NCI-H1092 (cell line): ENCODE measurements around the gene PNRC1.
"Not testable (repeated sequence)": the region's sequence is repeated elsewhere in the genome, so short reads cannot be mapped to it uniquely, and the experiment has no call there.

Experiments used
- DNase-seq: peaks from one replicate; lab custom pipeline; 2025; lab: John Stamatoyannopoulos, UW

The PNRC1 gene

DNA sequence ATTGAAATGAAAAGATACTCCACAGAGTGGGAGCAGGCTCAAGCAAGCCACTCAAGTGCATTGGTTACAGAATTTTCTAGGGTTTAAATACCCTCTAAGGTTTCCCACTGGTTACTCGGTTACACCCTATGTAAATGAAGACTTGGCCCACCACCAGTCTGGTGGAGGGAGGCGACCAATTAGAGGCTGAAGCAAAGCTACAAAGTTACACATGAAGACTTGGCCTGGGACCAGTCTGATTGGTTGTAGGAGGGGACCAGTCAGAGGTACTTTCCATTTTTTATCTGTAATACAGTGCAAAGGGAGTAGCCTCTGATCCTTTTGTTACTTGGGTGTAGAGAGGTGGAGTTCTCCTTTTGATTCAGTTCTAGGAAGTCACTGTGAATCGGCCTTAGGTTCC lies 29.7 kb downstream of the PNRC1 start:
- no peak for DNase-seq

DNA sequence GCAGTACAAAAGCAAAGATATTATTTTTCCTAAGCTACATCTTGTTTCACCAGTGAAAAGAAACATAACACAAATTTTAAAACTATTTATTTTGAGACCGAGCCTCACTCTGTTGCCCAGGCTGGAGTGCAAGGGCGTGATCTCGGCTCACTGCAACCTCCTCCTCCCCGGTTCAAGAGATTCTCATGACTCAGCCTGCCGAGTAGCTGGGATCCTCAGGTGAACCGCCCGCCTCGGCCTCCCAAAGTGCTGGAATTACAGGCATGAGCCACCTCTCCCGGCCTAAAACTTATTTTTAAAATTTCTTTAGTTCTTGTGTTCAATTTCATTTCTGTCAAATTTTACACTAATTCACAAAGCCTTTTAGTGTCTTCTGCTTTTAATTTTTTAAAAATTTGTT lies 31.4 kb downstream of the PNRC1 start:
- DNase-seq = no peak

DNA sequence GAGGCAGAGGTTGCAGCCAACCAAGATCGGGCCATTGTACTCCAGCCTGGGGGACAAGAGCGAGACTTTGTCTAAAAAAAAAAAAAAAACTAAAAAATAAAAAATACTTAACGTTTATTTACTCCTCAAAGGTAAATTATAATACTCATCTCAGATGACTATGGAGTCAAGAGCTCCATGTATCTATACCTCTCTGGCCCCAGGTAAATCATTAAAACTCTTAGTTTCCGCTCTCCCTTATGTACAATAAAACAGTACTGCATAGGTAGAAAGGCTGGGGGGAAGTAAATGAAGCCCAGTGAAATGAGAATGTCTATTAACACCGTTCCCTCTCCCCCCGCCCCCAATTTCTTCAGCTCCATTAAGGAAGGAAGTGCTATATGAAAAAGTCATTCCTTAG lies 36.2 kb downstream of the PNRC1 start:
- no peak for DNase-seq

DNA sequence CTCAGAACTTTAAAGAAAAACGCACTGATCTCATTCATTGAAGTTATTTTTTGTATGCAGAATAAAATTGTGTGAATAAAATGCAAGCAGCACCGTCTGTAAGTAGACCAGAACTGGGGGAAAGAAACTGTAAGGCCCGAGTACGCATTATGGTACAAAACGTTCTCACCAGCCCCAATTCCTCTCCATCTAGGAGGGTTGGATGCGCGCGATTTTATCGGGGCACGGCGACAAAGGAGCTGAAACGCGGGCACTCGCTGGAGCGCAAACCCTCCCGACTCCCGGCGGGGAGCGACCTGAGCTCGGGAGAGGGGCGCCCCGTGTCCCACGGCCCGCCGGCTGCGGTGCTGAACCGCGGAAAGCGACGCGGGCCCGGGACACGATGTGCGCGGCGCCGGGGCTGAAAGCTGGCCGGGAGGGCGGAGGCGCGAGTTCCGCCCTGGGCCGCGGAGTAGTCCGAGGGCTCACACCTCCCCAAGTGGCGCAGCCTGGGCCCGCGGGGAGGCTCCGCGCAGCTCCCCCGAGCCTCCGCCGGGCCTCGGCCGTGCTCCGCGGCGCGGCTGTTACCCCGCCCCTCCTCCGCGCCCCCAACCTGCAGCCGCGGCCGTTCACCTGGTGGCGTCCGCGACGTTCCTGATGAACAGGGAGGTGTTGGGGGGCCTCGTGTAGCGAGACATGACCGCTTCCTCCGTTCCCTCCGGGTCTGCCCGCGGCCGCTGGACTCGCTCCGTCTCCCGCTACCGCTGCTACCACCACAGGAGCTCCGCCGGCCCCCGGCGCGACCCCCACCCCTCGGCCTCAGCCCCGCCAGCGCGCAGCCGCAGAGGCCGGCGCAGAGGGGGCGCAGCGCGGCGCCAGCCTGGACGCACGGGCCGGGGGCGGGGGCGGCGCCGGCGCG lies 36.9 kb downstream of the PNRC1 start, which contains the start of gene SRSF12:
Gene SRSF12, minus strand, starts transcription at position 861 of the 898 bp plus-strand sequence. Its CDS starts 184 bp downstream, at position 677.
- DNase-seq = peak; percentile 37

DNA sequence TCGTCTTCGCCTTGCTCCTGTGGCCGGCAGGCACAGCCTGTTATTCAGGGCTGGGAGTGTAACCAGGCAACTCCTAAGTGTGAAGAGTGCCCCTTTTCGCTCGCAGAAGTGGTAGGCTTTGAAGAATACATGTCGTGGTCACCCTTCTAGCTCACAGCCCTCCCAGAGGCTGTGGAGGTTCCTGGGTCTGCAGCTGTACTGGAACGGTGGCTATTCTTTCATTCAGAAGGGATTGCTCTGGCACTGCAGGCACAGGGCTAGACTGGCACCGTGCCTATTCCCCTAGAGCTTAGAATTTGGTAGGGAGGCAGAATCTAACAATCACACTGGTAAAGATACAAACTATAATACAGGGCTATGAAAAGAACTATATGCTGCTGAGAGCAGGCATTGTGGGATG lies 38.4 kb downstream of the PNRC1 start:
- DNase-seq = no peak

DNA sequence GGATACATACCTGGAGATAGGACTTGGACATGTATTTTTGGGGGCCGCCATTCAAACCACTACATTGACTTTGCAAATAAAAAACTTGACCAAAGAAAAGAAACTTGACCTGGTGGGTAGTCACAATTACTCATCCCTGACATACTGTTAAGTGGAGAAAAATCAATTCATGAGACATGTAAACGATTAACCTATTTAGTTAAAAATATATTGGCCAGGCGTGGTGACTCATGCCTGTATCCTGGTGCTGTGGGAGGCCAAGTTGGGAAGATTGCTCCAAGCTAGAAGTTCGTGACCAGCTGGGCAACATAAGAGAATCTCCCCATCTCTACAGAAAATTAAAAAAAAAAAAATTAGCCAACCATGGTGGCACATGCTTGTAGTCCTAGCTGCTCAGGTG lies 39.8 kb downstream of the PNRC1 start:
- no peak for DNase-seq

DNA sequence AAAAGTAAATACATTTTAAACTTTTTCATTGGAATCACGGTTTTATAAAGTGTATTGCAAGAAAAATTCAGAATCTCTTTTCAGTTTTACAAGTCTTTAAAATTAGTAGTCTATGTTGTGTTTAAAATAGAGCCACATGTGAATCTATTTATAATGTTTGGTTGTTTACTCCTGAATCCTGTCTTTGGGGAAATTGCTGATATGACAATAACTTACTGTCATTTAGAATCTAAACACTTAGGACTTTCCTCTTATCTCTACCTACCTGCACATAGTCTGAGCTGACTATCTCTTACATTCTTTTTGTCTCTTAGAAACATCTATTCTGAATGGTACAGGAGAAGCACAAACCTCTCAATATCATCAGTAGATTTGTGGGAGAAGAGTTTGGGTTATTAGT lies 41.4 kb downstream of the PNRC1 start:
- no peak for DNase-seq

DNA sequence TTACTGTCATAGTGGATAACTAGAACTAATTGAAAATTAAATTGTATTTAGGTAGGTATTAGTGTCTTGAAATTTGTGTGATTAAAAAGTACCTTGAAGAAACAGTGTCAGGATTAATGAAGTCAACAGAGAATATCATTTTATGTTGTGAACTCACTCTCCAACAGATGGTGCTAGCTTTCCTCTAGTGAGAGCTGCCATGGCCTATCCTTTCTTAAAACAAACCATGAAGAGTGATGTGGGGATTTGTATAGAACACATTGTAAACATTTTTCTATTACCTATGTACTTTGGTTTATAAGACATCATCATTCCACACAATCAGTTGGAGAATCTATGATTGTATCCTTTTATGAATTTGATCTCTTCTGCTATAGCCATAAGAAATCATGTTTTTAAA lies 42.1 kb downstream of the PNRC1 start:
- no peak for DNase-seq

DNA sequence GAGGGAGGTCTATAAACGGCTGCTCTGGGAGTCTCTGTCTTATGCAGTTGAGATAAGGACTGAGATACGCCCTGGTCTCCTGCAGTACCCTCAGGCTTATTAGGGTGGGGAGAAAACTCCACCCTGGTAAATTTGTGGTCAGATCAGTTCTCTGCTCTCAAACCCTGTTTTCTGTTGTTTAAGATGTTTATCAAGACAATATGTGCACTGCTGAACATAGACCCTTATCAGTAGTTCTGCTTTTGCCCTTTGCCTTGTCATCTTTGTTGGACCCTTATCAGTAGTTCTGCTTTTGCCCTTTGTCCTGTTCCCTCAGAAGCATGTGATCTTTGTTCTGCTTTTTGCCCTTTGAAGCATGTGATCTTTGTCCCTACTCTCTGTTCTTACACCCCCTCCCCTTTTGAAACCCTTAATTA lies 47.7 kb downstream of the PNRC1 start:
- not testable (repeated sequence) for DNase-seq

DNA sequence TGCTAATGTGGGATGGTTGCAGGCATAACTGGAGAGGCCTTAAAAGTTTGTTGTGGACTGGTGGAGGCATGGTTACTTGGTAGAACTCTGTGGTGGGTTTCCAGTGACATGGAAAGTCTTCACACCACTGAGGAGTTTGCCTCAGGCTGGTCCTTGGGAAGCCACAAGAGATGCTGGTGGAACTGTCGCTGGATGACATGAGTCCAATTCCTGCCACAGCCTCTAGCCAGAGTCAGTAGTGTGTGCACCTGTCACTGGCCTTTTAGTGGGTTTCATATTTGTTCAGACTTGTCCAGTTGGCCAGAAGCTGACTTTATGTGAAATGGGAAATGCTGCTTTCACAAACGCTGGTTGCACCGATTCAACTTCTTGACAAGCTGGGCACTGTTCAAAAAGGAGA lies 51.0 kb downstream of the PNRC1 start:
- no peak for DNase-seq

DNA sequence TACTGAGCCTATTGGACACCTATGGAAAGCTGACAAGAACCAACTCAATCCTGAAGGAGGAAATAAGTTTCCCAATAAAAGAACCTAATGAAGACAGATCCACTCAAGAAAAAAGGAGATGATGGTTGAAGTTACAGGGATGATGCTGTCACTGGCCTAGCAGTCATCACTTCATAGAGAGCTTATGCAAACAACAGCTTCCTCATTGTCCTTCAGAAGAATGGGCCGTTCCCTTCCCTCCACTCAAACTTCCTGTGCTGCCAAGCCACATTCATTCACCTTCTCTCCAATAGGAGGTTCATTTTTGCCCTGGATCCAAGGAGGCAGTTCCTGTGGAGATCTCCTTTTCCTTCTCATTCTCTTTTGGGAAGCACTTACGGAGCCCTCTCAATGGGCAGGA lies 51.5 kb downstream of the PNRC1 start:
- DNase-seq = no peak

DNA sequence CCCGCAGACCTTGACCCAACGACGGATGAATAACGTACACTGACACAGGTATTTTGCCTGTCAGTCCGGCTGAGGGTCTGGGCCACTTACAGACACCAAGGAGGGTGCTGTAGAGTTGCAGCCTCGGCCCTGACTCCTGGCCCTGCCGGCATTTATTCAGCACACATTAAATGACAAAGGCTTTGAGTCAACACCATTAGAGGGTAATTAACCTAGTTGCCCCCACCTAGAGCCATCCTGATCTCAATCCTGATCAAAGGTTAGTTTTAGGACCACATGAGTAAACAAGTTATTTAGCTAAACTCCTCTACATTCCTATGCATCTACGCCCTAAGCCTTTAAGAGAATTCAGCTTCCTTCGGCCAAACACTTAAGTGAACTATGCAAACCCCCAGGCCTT lies 53.4 kb downstream of the PNRC1 start:
- no peak for DNase-seq

DNA sequence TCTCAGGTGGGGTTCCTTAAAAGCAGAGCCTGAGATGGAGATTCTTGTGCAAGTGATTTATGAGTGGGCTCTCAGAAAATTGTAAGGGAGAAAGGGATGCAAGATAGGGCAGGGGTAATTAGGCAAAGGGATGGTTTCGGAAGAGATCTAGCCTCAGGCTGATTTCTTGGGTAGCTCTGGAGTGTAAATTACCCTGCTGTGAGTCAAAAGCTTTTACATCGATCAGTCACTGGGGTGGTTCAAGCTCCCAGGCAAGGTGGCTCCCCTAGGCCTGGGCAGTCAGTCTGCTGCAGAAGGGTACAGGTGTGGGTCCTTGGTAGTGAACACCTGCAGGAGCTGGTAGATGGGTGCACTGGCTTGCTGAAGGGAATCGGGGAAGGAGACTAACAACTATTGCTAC lies 54.2 kb downstream of the PNRC1 start:
- no peak for DNase-seq
